Measurements from ENCODE around the gene PZP. TPM values are rescaled to one million over a fixed set of nuclear protein-coding genes. Genes with fewer than 3 reads are reported as not detected.

PZP gene
- total RNA-seq, 2 experiments from 2014 or later = not detected

Small RNA genes within 50 kb of the gene (microRNA-seq; reads per million reads assigned to microRNA genes)
- gene MIR1244-3 = not detected

Other genes starting within 250 kb of the PZP start
- gene KLRG1, start 218.8 kb downstream of the PZP start, total RNA-seq = 1 to 10 TPM; 4.3 to 5.6 TPM
- gene A2M, start 92.5 kb downstream of the PZP start, total RNA-seq = under 1 TPM in 1 of 2 experiments, not detected in 1; 0.12 TPM

Measured in activated CD8-positive, alpha-beta memory T cell treated with anti-CD3 and anti-CD28 coated beads, Interleukin-2, amount 10 ng/mL, durations not matched to agents 7 days and 5 days (primary cell).